ENCODE measurements around the gene GJD3.

GRCh38 chr17:40345161-40345993 is 19.2 kb downstream of the GJD3 start:
- no peak for TF ChIP-seq CTCF (IDR thresholded peaks at IDR 0.05)
- TF ChIP-seq EZH2phosphoT487 (IDR thresholded peaks at IDR 0.05) = no peak
- no peak for TF ChIP-seq EZH2 (IDR thresholded peaks at IDR 0.05)

Data from neural progenitor cell (in vitro differentiated cells).